ENCODE results near the gene SRCAP. TPM values are rescaled to one million over a fixed set of nuclear protein-coding genes. Genes with fewer than 3 reads are reported as not detected.
A peak's percentile ranks its signal among the peaks of the same experiment; 100 is the strongest.

The SRCAP gene
- total RNA-seq, 1 donor from 2014 or later: 4.6 TPM

- peaks cover 15% of the 10 kb centered on the region for H3K27me3 ChIP-seq
- no peaks in the 10 kb centered on the region for H3K9me3 ChIP-seq (ENCODE audit: low read depth)
- H3K9ac ChIP-seq: peak overlapping the region; percentile 51
- peaks cover 10% of the 10 kb centered on the region for H3K36me3 Mint-ChIP-seq
- peak overlapping the region; percentile 97 for H3K4me3 Mint-ChIP-seq
- peak; percentile 84 for DNase-seq (ENCODE audit: low spot score)
- peaks cover 9% of the 10 kb centered on the region for H3K27me3 Mint-ChIP-seq (ENCODE audit: insufficient read depth, low read depth)
- no peaks in the 10 kb centered on the region for H4K20me1 ChIP-seq (ENCODE audit: low read depth)
- H3K4me1 ChIP-seq: peaks cover 4% of the 10 kb centered on the region
- peaks cover 23% of the 10 kb centered on the region for H3K4me1 Mint-ChIP-seq
- peak overlapping the region; percentile 71 for H3K27ac ChIP-seq
- H3K79me2 ChIP-seq (ENCODE audit: low read depth): peaks cover 10% of the 10 kb centered on the region
- no peaks in the 10 kb centered on the region for H3K36me3 ChIP-seq
- H3K4me3 ChIP-seq: peak overlapping the region; percentile 72
- peak overlapping the region; percentile 80 for H3K4me2 ChIP-seq
- H3K27ac Mint-ChIP-seq: peak overlapping the region; percentile 96
- H2AFZ ChIP-seq (replicated peaks): peak overlapping the region; percentile 71
- no peaks in the 10 kb centered on the region for H3K9me3 Mint-ChIP-seq
- TF ChIP-seq EZH2 (IDR thresholded peaks at IDR 0.05) (no peak), CTCF (IDR thresholded peaks at IDR 0.05) (peak; percentile 68), EZH2phosphoT487 (IDR thresholded peaks at IDR 0.05) (no peak)
- peaks cover 23% of the 10 kb centered on the region for H3F3A ChIP-seq (ENCODE audit: low read depth)
These were observed 47.6 kb upstream of the SRCAP start for GRCh38 chr16:30651124-30652004.

- peaks cover 11% of the 10 kb centered on the region for H3K36me3 Mint-ChIP-seq
- Histone ChIP-seq H3K4me3 (peak overlapping the region; percentile 72), H2AFZ (replicated peaks) (no peak overlapping the region), H3K27me3 (peaks cover 9% of the 10 kb centered on the region), H4K20me1 (ENCODE audit: low read depth) (no peaks in the 10 kb centered on the region), H3K79me2 (ENCODE audit: low read depth) (peaks cover 10% of the 10 kb centered on the region), H3K4me1 (peaks cover 4% of the 10 kb centered on the region), H3F3A (ENCODE audit: low read depth) (peaks cover 28% of the 10 kb centered on the region), H3K36me3 (no peaks in the 10 kb centered on the region), H3K27ac (no peak overlapping the region), H3K9me3 (ENCODE audit: low read depth) (no peaks in the 10 kb centered on the region), H3K9ac (peak overlapping the region; percentile 51), H3K4me2 (peak overlapping the region; percentile 80)
- TF ChIP-seq CTCF (IDR thresholded peaks at IDR 0.05) (no peak), EZH2phosphoT487 (IDR thresholded peaks at IDR 0.05) (no peak), EZH2 (IDR thresholded peaks at IDR 0.05) (no peak)
- peaks cover 9% of the 10 kb centered on the region for H3K27me3 Mint-ChIP-seq (ENCODE audit: insufficient read depth, low read depth)
- peaks cover 29% of the 10 kb centered on the region for H3K4me1 Mint-ChIP-seq
- no peak for DNase-seq (ENCODE audit: low spot score)
- H3K4me3 Mint-ChIP-seq: peak overlapping the region; percentile 90
- H3K9me3 Mint-ChIP-seq: no peaks in the 10 kb centered on the region
- H3K27ac Mint-ChIP-seq: peak overlapping the region; percentile 31
These were observed 47.0 kb upstream of the SRCAP start for GRCh38 chr16:30652005-30652296.

GRCh38 chr16:30652718-30653117 is 46.3 kb upstream of the SRCAP start:
- Histone ChIP-seq H3K36me3 (no peaks in the 10 kb centered on the region), H2AFZ (replicated peaks) (no peak overlapping the region), H3K4me2 (peak overlapping the region; percentile 80), H3F3A (ENCODE audit: low read depth) (peaks cover 36% of the 10 kb centered on the region), H3K9ac (no peak overlapping the region), H3K27me3 (peaks cover 3% of the 10 kb centered on the region), H3K9me3 (ENCODE audit: low read depth) (no peaks in the 10 kb centered on the region), H3K4me3 (no peak overlapping the region), H3K79me2 (ENCODE audit: low read depth) (peaks cover 10% of the 10 kb centered on the region), H3K4me1 (peaks cover 8% of the 10 kb centered on the region), H4K20me1 (ENCODE audit: low read depth) (no peaks in the 10 kb centered on the region), H3K27ac (no peak overlapping the region)
- no peak for DNase-seq (ENCODE audit: low spot score)
- Mint-ChIP-seq H3K27ac (no peak overlapping the region), H3K4me3 (peak overlapping the region; percentile 90), H3K4me1 (peaks cover 35% of the 10 kb centered on the region), H3K9me3 (no peaks in the 10 kb centered on the region), H3K36me3 (peaks cover 11% of the 10 kb centered on the region), H3K27me3 (ENCODE audit: insufficient read depth, low read depth) (peaks cover 7% of the 10 kb centered on the region)
- no peak for TF ChIP-seq EZH2phosphoT487 (IDR thresholded peaks at IDR 0.05)
- no peak for TF ChIP-seq CTCF (IDR thresholded peaks at IDR 0.05)
- TF ChIP-seq EZH2 (IDR thresholded peaks at IDR 0.05): no peak

Data from neural progenitor cell (in vitro differentiated cells).